Naive thymus-derived CD4-positive, alpha-beta T cell (primary cell): ENCODE results near the gene LNPEP. TPM values are rescaled to one million over a fixed set of nuclear protein-coding genes. Genes with fewer than 3 reads are reported as not detected.

Source experiments
- ATAC-seq: fragments of 150-1000 bp; cut with Tn5 transposase; 2 replicates; pipeline ENCODE4 v1.10.0; 2021; ENCODE audit warnings: mild to moderate bottlenecking, moderate library complexity
- CTCF ChIA-PET: fragments of 350-600 bp; sonication (Branson Sonifier 250); formaldehyde crosslinking; loops from one replicate; lab custom pipeline; 2021; ENCODE audit warnings: antibody characterized with exemption; lab: Charles Lee
- POLR2A ChIA-PET: fragments of 350-600 bp; sonication (Branson Sonifier 250); formaldehyde crosslinking; loops from one replicate; lab custom pipeline; 2021; ENCODE audit warnings: antibody characterized with exemption, inconsistent platforms; lab: Charles Lee
- DNase-seq, 9 donors: peaks; one replicate each; pipeline versions ENCODE4 v3.0.0 to v3.0.0-alpha.2; 2020 to 2022; ENCODE audit warnings: mixed read lengths in 1 of 9
- H3K27ac ChIP-seq: one replicate; pipeline ENCODE4 v1.7.0; 2013; ENCODE audit warnings: mild to moderate bottlenecking, low read depth, low read length, moderate library complexity
- H3K27me3 ChIP-seq, 2 donors: one replicate each; pipeline ENCODE4 v1.7.0; 2013; ENCODE audit warnings: low read length in 2 of 2, mild to moderate bottlenecking in 2 of 2, moderate library complexity in 2 of 2; ENCODE audit not compliant: control insufficient read depth in 2 of 2, insufficient read depth in 2 of 2
- H3K36me3 ChIP-seq, 3 experiments: 1 replicate in 2 of 3; 2 replicates in 1 of 3; pipeline ENCODE4 v1.7.0; 2013; ENCODE audit warnings: low read length in 3 of 3, mild to moderate bottlenecking in 3 of 3, moderate library complexity in 1 of 3; ENCODE audit not compliant: insufficient read depth in 3 of 3, control insufficient read depth in 2 of 3
- H3K4me1 ChIP-seq, 2 donors: one replicate each; pipeline ENCODE4 v1.7.0; 2013; ENCODE audit warnings: low read length in 2 of 2, mild to moderate bottlenecking in 2 of 2, moderate library complexity in 1 of 2; ENCODE audit not compliant: control insufficient read depth in 2 of 2, insufficient read depth in 2 of 2
- H3K4me3 ChIP-seq: 2 replicates; pipeline ENCODE4 v1.7.0; 2013; ENCODE audit warnings: mild to moderate bottlenecking, low read length
- H3K9me3 ChIP-seq, 3 experiments: 1 replicate in 2 of 3; 2 replicates in 1 of 3; pipeline ENCODE4 v1.7.0; 2013; ENCODE audit warnings: low read length in 3 of 3; ENCODE audit not compliant: control insufficient read depth in 2 of 3
- H3K27ac Mint-ChIP-seq, 9 donors: one replicate each; pipeline ENCODE4 v1.8.0; 2020 to 2022; ENCODE audit warnings: mixed read lengths in 9 of 9, mild to moderate bottlenecking in 8 of 9, moderate library complexity in 5 of 9, inconsistent platforms in 2 of 9
- H3K27me3 Mint-ChIP-seq, 5 donors: one replicate each; pipeline ENCODE4 v1.8.0; 2021 to 2022; ENCODE audit warnings: mixed read lengths in 5 of 5, mild to moderate bottlenecking in 1 of 5
- H3K36me3 Mint-ChIP-seq, 5 donors: one replicate each; pipeline ENCODE4 v1.8.0; 2020 to 2022; ENCODE audit warnings: mixed read lengths in 5 of 5, mild to moderate bottlenecking in 3 of 5, inconsistent platforms in 1 of 5
- H3K4me1 Mint-ChIP-seq, 7 donors: one replicate each; pipeline ENCODE4 v1.8.0; 2020 to 2022; ENCODE audit warnings: mixed read lengths in 7 of 7, mild to moderate bottlenecking in 3 of 7, inconsistent platforms in 1 of 7
- H3K4me3 Mint-ChIP-seq, 10 donors: one replicate each; pipeline ENCODE4 v1.8.0; 2020 to 2022; ENCODE audit warnings: mild to moderate bottlenecking in 10 of 10, mixed read lengths in 10 of 10, moderate library complexity in 6 of 10, inconsistent platforms in 2 of 10
- H3K9me3 Mint-ChIP-seq, 11 donors: one replicate each; pipeline ENCODE4 v1.8.0; 2020 to 2022; ENCODE audit warnings: mixed read lengths in 11 of 11, mild to moderate bottlenecking in 4 of 11, inconsistent platforms in 1 of 11, moderate library complexity in 1 of 11
- intact Hi-C, 2 donors: fragments of 100-400 bp; cut with micrococcal nuclease; formaldehyde crosslinking; loops; one replicate each; pipeline ENCODE4 v1.15.1; 2023
- polyA plus RNA-seq, 2 donors: library from polyadenylated mRNA; unstranded; fragments of 300-500 nt; fragmentation: Illumina TruSeq; gene quantifications; one replicate each; pipeline ENCODE4 v1.2.3, GENCODE V29; 2021
- total RNA-seq, 6 experiments: library from RNA in 5 of 6; stranded (reverse) in 5 of 6; gene quantifications; 1 replicate in 5 of 6; 2 replicates in 1 of 6; pipeline ENCODE4 v1.2.3 and lab custom pipeline; 2021 to 2026

Gene LNPEP
- total and polyA plus RNA-seq, 7 experiments from 2014 or later, result 53.2 to 109 (median 82.6) TPM

- ChIA-PET CTCF (interaction anchor here (1.2 kb wide), 1 partner anchor 22 kb away, joined by 3 read pairs; no protein-coding TSS in a partner anchor), POLR2A (interaction anchor here (0.6 to 2.2 kb wide), 8 partner anchors 10 to 95 kb away, joined by 3 to 11 read pairs (median 4); partner anchors contain the start of gene LNPEP)
- H3K4me1 ChIP-seq, result peaks cover 47 to 63% of the 10 kb centered on the region in 2 donors
- no peaks in the 10 kb centered on the region for H3K36me3 ChIP-seq
- H3K27me3 ChIP-seq, result no peaks in the 10 kb centered on the region
- H3K4me3 Mint-ChIP-seq, result peak overlapping the region; percentile 48 to 85 (median 76)
- peak overlapping the region; percentile 11 for H3K4me3 ChIP-seq
- peaks cover 62 to 99% (median 94%) of the 10 kb centered on the region in 7 donors for H3K4me1 Mint-ChIP-seq
- intact Hi-C loops, result loop anchor here (1.0 kb wide), 2 partner anchors 10 to 11 kb away; no protein-coding TSS in a partner anchor
- H3K27ac Mint-ChIP-seq, result peak overlapping the region; percentile 9 to 83 (median 41)
- peaks cover 0 to 18% (median 0%) of the 10 kb centered on the region in 5 donors for H3K36me3 Mint-ChIP-seq
- no peaks in the 10 kb centered on the region for H3K9me3 Mint-ChIP-seq
- ATAC-seq, result no peak
- no peak overlapping the region for H3K27ac ChIP-seq
- no peaks in the 10 kb centered on the region for H3K9me3 ChIP-seq
- H3K27me3 Mint-ChIP-seq, result no peaks in the 10 kb centered on the region
- no peak for DNase-seq
These were observed 36.9 kb downstream of the LNPEP start for GRCh38 chr5:96972599-96973334.

GRCh38 chr5:96973532-96974401 is 37.9 kb downstream of the LNPEP start:
- Mint-ChIP-seq H3K9me3 (no peaks in the 10 kb centered on the region), H3K27me3 (no peaks in the 10 kb centered on the region), H3K4me3 (peak overlapping the region; percentile 32 to 84 (median 74)), H3K36me3 (peaks cover 0 to 18% (median under 1%) of the 10 kb centered on the region in 5 donors), H3K4me1 (peaks cover 56 to 99% (median 89%) of the 10 kb centered on the region in 7 donors), H3K27ac (peak overlapping the region in 8 of 9 donors; percentile 21 to 79 (median 42))
- H3K4me1 ChIP-seq, result peaks cover 44 to 59% of the 10 kb centered on the region in 2 donors
- ATAC-seq, result peak; percentile 75
- POLR2A ChIA-PET, result interaction anchor here (0.6 to 2.4 kb wide), 7 partner anchors 11 to 221 kb away, joined by 3 to 15 read pairs (median 4); partner anchors contain the start of gene LNPEP
- DNase-seq, result peak in 4 of 9 donors; percentile 27 to 43 (median 40)
- H3K36me3 ChIP-seq, result no peaks in the 10 kb centered on the region
- H3K4me3 ChIP-seq, result peak overlapping the region; percentile 21
- no peaks in the 10 kb centered on the region for H3K9me3 ChIP-seq
- CTCF ChIA-PET, result interaction anchor here (1.2 to 1.9 kb wide), 2 partner anchors 21 to 104 kb away, joined by 3 to 7 read pairs; no protein-coding TSS in a partner anchor
- no peak overlapping the region for H3K27ac ChIP-seq
- H3K27me3 ChIP-seq, result no peaks in the 10 kb centered on the region
- intact Hi-C loops, result loop anchor here in 1 of 2 donors (1.0 kb wide), 1 partner anchor 10 kb away; no protein-coding TSS in a partner anchor

GRCh38 chr5:96975656-96976055 is 39.8 kb downstream of the LNPEP start:
- ATAC-seq, result no peak
- H3K9me3 ChIP-seq, result no peaks in the 10 kb centered on the region
- intact Hi-C loops, result loop anchor here in 1 of 2 donors (2.0 kb wide), 1 partner anchor 13 kb away; no protein-coding TSS in a partner anchor
- H3K27ac ChIP-seq, result no peak overlapping the region
- Mint-ChIP-seq H3K9me3 (no peaks in the 10 kb centered on the region), H3K4me3 (peak overlapping the region in 3 of 10 donors; percentile 75 to 84 (median 80)), H3K27ac (peak overlapping the region in 3 of 9 donors; percentile 47 to 79 (median 67)), H3K27me3 (no peaks in the 10 kb centered on the region), H3K4me1 (peaks cover 57 to 96% (median 86%) of the 10 kb centered on the region in 7 donors), H3K36me3 (peaks cover 4 to 32% (median 16%) of the 10 kb centered on the region in 5 donors)
- DNase-seq, result no peak
- H3K4me3 ChIP-seq, result no peak overlapping the region
- CTCF ChIA-PET, result interaction anchor here (0.7 to 1.9 kb wide), 2 partner anchors 38 to 106 kb away, joined by 3 to 7 read pairs; no protein-coding TSS in a partner anchor
- H3K4me1 ChIP-seq, result peaks cover 40 to 43% of the 10 kb centered on the region in 2 donors
- POLR2A ChIA-PET, result interaction anchor here (0.6 to 2.4 kb wide), 3 partner anchors 13 to 160 kb away, joined by 3 to 15 read pairs (median 3); no protein-coding TSS in a partner anchor
- H3K27me3 ChIP-seq, result no peaks in the 10 kb centered on the region
- peaks cover 6 to 13% (median 9%) of the 10 kb centered on the region in 3 experiments for H3K36me3 ChIP-seq

GRCh38 chr5:96977228-96977627 is 41.3 kb downstream of the LNPEP start:
- H3K27me3 Mint-ChIP-seq, result no peaks in the 10 kb centered on the region
- no peaks in the 10 kb centered on the region for H3K9me3 Mint-ChIP-seq
- Histone ChIP-seq H3K27ac (no peak overlapping the region), H3K36me3 (peaks cover 6 to 13% (median 9%) of the 10 kb centered on the region in 3 experiments), H3K4me3 (no peak overlapping the region), H3K27me3 (no peaks in the 10 kb centered on the region), H3K4me1 (peaks cover 26 to 28% of the 10 kb centered on the region in 2 donors), H3K9me3 (no peaks in the 10 kb centered on the region)
- H3K36me3 Mint-ChIP-seq, result peaks cover 8 to 31% (median 24%) of the 10 kb centered on the region in 5 donors
- intact Hi-C loops, result loop anchor here in 1 of 2 donors (1.0 to 2.0 kb wide), 2 partner anchors 8 to 14 kb away; no protein-coding TSS in a partner anchor
- H3K4me1 Mint-ChIP-seq, result peaks cover 47 to 96% (median 80%) of the 10 kb centered on the region in 7 donors
- POLR2A ChIA-PET, result interaction anchor here (0.6 to 3.0 kb wide), 10 partner anchors 10 to 73 kb away, joined by 3 to 11 read pairs (median 4); partner anchors contain the start of gene LNPEP
- peak overlapping the region in 5 of 9 donors; percentile 34 to 57 (median 46) for H3K27ac Mint-ChIP-seq
- DNase-seq (no peak), ATAC-seq (no peak)
- peak overlapping the region in 1 of 10 donors; percentile 5 for H3K4me3 Mint-ChIP-seq
- CTCF ChIA-PET, result interaction anchor here (1.2 to 2.3 kb wide), 2 partner anchors 15 to 108 kb away, joined by 3 to 11 read pairs; no protein-coding TSS in a partner anchor

GRCh38 chr5:96978812-96979449 is 43.1 kb downstream of the LNPEP start:
- peaks cover 39 to 93% (median 78%) of the 10 kb centered on the region in 7 donors for H3K4me1 Mint-ChIP-seq
- Histone ChIP-seq H3K4me3 (no peak overlapping the region), H3K27me3 (no peaks in the 10 kb centered on the region), H3K4me1 (peaks cover 12 to 15% of the 10 kb centered on the region in 2 donors), H3K9me3 (no peaks in the 10 kb centered on the region), H3K36me3 (peaks cover 6 to 13% (median 9%) of the 10 kb centered on the region in 3 experiments), H3K27ac (no peak overlapping the region)
- ATAC-seq (no peak), DNase-seq (no peak)
- intact Hi-C loops, result no loop called here
- no peaks in the 10 kb centered on the region for H3K27me3 Mint-ChIP-seq
- CTCF ChIA-PET, result interaction anchor here (0.6 to 2.3 kb wide), 3 partner anchors 8 to 110 kb away, joined by 3 to 11 read pairs (median 3); no protein-coding TSS in a partner anchor
- H3K36me3 Mint-ChIP-seq, result peaks cover 8 to 29% (median 24%) of the 10 kb centered on the region in 5 donors
- peak overlapping the region in 3 of 9 donors; percentile 5 to 55 (median 24) for H3K27ac Mint-ChIP-seq
- no peak overlapping the region for H3K4me3 Mint-ChIP-seq
- POLR2A ChIA-PET, result interaction anchor here (0.9 to 3.0 kb wide), 3 partner anchors 12 to 43 kb away, joined by 3 to 11 read pairs (median 5); partner anchors contain the start of gene LNPEP
- no peaks in the 10 kb centered on the region for H3K9me3 Mint-ChIP-seq
